ENCODE results near the gene HOXD11.

Gene HOXD11

GRCh38 chr2:176117162-176117822 lies 10.2 kb downstream of the HOXD11 start:
- POLR2A ChIA-PET: no interaction called here
- DNase-seq (ENCODE audit: extremely low spot score): no peak
- CTCF ChIA-PET: interaction anchor here (0.9 to 1.7 kb wide), 3 partner anchors 10 to 1031 kb away, joined by 3 to 5 read pairs (median 4); no protein-coding TSS in a partner anchor
- TF ChIP-seq CTCF (IDR thresholded peaks at IDR 0.05; ENCODE audit: control extremely low read depth, extremely low read depth, low read depth, missing control alignments): no peak

DNA sequence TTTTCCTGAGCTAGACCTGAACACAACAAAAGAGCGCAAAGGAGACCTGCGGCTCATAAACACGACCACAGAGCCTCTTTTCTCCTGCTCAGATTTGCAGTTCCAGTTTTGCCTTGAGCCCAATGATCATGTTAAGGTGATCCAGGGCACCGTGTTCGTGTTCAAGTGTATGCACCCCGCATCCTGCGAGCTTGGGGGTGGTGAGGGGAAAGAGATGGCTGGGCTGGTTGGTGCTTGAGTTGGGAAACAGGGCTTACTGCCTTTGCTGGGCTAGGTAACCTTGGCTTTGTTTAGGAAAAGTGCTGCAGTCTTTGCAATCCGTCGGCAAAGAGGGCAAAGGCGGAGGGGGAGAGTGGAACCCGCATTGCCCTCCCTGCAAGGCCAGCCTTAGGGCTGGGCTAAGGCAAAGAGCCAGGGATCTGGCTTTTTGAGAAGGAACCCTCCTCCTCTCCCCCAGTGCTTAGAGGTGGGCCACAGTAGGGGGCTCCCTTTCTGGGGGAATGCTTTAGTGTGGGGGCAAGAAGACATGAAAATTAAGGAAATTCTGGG lies 10.8 kb downstream of the HOXD11 start:
- no peak for DNase-seq (ENCODE audit: extremely low spot score)
- no peak for TF ChIP-seq CTCF (IDR thresholded peaks at IDR 0.05; ENCODE audit: control extremely low read depth, extremely low read depth, low read depth, missing control alignments)
- POLR2A ChIA-PET: no interaction called here
- CTCF ChIA-PET: interaction anchor here (0.9 to 1.7 kb wide), 3 partner anchors 9 to 1030 kb away, joined by 3 to 5 read pairs (median 4); no protein-coding TSS in a partner anchor

GRCh38 chr2:176118601-176119339 lies 11.7 kb downstream of the HOXD11 start:
- ChIA-PET CTCF (interaction anchor here (1.7 kb wide), 1 partner anchor 8 kb away, joined by 5 read pairs; no protein-coding TSS in a partner anchor), POLR2A (no interaction called here)
- TF ChIP-seq CTCF (IDR thresholded peaks at IDR 0.05; ENCODE audit: control extremely low read depth, extremely low read depth, low read depth, missing control alignments): peak; percentile 30
- no peak for DNase-seq (ENCODE audit: extremely low spot score)

GRCh38 chr2:176120364-176121189 lies 13.5 kb downstream of the HOXD11 start:
- POLR2A ChIA-PET: no interaction called here
- TF ChIP-seq CTCF (IDR thresholded peaks at IDR 0.05; ENCODE audit: control extremely low read depth, extremely low read depth, low read depth, missing control alignments): no peak
- CTCF ChIA-PET: interaction anchor here (0.7 to 2.2 kb wide), 9 partner anchors 9 to 1042 kb away, joined by 3 to 7 read pairs (median 3); no protein-coding TSS in a partner anchor
- no peak for DNase-seq (ENCODE audit: extremely low spot score)

DNA sequence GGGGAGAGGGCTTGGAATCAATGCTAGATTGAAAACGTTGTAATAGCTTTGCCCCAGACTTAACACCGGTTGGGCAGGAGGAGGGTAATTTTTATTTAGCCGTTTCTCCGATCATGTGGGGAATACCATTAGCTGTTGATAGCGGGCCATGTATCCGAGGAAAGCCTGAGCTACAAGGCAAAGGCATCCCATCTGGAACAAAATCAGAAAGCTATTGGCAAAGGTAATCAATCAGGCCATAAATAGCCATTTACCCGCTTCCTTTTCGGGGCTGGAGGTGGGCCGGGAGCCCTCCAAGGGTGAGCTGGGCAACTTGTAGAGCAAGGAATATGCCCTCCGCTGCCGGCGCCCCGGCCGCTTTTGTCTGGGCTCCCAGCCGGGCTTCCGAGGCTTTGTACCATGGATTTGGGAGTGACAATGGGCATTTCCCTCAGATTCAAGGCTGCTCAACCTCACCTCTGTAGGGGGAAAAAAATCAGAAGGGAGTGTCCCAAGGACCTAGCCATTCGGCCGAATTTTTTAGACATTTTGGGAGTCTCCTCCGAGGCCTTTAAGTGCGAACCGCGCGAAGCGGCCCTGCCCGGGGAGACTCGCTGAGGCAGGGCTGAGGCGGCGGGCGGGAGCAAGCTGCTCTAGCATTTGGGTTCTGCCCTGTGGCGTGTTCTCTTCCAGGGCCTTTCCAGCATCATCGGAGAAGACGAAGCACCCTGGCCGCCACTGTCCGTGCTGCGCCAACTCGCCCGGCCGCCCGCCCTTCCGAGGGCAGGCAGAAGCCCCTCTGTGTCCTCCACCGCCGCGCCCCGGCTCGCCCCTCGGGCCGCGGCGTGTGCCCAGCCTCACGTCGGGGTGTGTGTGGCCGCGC lies 14.3 kb downstream of the HOXD11 start:
- ChIA-PET CTCF (interaction anchor here (0.7 to 2.2 kb wide), 8 partner anchors 10 to 1042 kb away, joined by 3 to 7 read pairs (median 4); no protein-coding TSS in a partner anchor), POLR2A (no interaction called here)
- DNase-seq (ENCODE audit: extremely low spot score): no peak
- no peak for TF ChIP-seq CTCF (IDR thresholded peaks at IDR 0.05; ENCODE audit: control extremely low read depth, extremely low read depth, low read depth, missing control alignments)

Data from GM10248 (cell line).